DMS53 treated with DMSO at 0.1 percent for 48 hours (cell line): ENCODE results near the gene LRCH4.
"Not testable (repeated sequence)": the region's sequence is repeated elsewhere in the genome, so short reads cannot be mapped to it uniquely, and the experiment has no call there.

ENCODE experiments used
- DNase-seq: peaks from one replicate; lab custom pipeline; 2025; ENCODE audit not compliant: unreplicated experiment; lab: John Stamatoyannopoulos, UW

LRCH4 gene

DNA sequence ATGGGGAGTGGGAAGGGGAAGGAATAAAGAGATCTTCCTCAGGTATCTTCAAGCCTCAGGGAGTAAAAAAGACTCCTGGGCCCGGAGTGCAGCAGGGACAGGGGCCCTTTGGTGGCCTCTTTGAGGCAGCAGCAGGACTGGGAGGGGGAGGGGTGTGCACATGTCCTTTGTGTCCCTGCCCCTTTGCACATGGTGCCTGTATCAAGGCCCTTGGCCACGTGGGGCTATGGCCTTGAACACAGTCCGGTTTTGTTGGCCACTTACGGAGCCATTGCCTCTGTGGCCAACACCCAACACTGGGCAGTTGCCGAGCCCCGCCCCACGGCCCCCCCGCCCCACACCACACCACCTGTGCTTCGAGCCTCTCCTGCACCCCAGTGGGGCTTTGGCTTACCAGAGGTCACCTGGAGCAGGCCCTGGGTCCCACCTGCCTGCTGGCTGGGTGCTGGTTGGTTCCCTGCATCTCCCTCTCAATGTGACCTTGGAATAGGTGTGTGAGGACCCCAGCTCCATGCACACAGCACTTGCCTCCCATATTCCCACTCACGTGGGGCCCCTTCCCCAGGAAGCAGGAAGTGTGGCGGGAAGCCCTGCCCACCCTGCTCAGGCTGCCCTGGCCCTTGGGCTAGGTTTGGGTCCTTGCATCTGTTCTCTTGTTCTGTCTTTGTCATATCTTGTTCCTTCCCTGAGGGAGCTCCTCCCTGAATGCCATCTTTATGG is 17.6 kb downstream of the LRCH4 start:
- DNase-seq, result no peak

DNA sequence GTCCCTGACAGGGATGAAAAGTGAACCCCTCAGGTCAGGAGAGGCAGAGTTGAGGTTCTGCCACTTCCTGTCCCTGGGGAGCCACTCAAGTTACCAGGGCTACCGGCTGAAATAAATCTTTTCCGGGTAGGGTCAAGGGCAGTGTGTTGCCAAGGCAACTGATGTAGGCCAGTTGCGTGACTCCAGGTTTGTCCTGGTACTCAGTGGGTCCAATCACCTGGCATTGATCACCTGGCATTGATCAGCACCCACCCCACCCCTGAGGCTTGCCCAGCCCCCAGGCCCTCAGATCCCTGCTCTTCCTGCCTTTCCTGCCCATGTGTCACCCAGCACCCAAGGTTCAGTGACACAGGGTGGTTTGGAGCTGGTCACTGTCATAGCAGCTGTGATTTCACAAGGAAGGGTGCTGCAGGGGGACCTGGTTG is 18.2 kb downstream of the LRCH4 start:
- peak; percentile 53 for DNase-seq

DNA sequence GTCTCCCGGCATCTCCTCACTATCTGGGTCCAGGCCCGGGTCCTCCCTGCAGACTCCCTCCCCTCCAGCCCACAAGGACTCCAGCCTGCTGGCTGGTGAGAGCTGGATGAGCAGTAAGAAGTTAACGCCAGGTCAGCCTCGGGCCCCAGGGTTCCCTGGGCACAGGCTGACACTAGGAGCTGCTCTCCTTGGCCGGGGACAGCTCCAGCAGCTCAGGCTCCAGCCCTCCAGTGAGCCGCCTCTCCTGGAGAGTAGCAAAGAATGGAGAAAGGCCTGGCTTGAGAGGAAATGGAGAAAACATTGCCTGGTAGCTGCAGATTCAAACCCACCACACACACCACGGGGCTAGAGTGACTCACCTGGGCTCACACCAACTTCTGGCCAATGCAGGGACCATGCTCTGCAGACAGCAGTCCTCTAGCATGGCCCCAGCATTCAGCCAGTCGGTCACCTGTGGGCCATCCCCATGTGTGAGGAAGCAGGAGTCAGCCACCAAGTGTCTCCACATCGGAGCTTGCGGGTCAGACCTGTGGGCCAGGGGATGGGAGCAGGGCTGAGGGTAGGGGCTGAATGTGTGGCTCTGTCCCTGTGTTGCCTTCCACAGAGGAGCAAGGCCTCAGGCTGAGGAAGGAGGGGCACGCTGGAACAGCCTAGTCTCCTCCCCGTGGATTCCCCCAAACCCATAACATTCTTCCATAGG is 18.7 kb downstream of the LRCH4 start:
- no peak for DNase-seq

DNA sequence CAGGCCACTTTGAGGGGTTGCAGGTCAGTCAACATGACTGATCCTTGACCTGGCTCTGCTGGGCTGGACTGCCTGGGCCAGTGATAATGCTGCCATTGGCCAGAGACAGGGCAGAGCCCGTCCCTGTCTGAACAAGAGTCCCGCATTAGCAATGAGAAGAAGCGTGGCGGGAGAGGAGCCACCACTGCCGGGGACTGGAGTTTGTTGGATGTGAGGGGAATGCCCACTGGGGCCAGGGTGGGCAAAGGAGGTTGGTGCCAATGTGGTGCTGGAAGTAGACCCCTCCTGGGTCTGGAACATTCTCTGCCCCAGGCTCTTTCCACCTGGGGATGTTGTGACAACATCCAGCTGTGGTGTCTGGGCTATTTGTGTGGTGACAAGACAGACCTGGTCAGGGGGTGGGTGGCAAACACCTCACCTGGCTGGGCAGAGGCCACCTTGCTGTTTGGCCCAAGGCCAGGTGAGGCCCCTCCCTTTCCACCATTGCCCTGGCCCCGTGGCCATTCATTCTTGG is 19.9 kb downstream of the LRCH4 start:
- no peak for DNase-seq

DNA sequence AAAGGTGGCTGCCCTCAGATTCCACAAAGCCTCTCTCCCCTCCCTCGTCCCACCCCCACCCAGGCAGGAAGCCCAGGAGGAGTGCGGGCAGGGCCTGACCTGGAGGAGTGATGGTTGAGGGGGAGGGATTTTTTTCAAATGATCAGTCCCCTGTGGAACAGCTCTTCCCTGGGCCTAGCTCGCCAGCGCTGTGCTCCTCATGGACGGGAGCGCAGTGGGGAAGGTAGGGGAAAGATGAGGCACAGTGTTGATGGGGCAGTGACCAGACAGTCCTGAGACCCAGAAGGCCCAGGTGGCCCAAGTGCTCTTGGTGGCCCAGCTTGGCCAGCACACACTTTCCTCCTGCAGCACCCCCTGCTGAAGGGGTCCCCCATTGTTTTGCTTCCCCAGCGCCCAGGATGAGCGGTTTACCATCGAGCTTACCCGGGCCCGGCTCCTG is 20.8 kb downstream of the LRCH4 start:
- no peak for DNase-seq

DNA sequence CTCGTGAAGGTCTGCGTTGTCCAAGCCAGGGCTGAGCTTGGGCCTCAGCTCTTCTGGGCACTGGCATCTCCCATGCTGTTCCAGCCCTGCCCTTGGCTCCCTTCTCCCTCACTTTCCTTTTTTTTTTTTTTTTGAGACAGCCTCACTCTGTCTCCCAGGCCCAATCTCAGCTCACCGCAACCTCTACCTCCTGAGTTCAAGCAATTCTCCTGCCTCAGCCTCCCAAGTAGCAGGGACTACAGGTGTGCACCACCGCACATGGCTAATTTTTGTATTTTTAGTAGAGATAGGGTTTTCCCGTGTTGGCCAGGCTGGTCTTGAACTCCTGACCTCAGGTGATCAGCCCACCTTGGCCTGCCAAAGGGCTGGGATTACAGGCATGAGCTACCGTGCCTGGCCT is 21.5 kb downstream of the LRCH4 start:
- not testable (repeated sequence) for DNase-seq

DNA sequence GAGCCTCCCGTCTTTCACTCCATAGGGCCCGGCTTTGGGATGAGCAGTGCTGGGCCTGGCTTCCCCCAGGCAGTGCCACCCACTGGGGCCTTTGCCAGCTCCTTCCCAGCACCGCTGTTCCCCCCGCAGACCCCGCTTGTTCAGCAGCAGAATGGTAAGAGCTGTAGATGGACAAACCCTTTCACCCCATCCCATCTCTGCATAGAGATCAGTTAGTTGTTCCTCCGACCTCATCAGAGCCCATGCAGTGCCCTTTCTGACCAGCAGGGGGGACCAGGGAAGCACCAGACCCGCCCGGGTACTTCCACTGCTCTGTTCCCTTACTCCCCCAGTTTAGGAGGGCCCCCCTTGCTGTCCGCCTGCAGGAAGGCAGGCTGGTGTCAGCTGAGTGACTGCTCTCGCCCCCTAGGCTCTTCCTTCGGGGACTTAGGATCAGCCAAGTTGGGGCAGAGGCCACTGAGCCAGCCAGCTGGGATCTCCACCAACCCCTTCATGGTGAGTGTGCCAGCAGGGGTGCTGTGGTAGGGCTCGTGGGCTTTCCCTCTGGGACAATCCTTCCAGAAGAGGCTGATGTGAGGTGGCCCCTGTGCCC is 22.0 kb downstream of the LRCH4 start:
- DNase-seq, result peak; percentile 48

DNA sequence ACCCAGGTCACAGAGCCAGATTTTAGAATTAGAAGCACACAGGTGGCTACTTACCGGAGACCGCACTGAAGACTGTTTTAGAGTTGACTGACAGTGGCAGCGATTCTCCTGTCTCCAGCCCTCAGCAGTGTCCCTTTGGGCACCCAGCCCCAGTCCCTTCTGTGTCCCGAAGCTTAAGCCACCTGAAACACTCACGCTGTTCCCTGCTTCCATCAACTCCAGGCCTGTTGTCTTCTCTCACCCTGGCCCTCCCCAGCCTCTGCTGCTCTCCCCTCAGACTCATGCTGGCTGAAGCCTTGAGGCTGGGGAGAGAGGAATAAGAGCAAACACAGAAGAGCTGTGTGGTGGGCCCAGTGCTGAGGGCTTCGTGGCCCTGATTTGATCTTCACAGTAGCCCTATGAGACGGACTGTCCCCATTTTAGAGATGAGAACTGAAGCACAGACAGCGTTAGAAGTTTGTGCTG is 22.8 kb downstream of the LRCH4 start:
- no peak for DNase-seq

DNA sequence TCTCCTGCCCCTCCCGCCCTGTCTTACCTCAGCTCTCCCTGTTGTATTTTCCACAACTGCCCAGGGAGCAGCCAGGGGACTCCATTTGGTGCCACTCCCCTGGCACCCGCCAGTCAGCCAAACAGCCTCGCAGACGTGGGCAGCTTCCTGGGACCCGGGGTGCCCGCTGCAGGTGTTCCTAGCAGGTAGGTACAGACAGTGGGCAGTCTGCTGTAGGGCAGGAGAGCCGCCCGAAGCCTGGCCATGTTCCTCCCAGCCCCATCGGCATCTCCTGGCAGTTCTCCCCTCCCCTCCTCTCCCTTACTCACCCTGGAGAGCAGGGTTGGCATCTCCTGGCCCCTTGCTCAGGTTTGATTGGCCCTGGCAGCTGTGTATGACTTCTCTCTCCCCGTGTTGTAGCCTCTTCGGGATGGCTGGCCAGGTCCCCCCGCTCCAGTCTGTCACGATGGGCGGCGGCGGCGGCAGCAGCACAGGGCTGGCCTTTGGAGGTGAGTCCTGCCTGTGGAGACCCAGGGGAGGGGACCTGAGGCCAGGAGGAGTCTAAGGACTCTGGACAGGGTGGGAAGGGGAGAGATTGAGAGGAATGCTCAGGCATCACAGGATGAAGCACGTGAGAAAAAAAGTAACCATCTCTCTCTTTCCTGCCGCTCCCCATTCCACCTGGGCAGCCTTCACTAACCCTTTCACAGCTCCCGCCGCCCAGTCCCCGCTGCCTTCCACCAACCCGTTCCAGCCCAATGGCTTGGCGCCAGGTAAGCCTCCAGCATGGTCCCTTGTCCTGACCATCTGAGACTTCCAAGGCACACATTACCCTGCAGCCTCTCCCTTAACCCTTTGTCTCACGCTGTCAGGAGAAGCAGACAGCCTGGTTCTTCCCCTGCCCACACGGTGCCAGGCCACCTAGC is 23.5 kb downstream of the LRCH4 start:
- DNase-seq, result no peak

DNA sequence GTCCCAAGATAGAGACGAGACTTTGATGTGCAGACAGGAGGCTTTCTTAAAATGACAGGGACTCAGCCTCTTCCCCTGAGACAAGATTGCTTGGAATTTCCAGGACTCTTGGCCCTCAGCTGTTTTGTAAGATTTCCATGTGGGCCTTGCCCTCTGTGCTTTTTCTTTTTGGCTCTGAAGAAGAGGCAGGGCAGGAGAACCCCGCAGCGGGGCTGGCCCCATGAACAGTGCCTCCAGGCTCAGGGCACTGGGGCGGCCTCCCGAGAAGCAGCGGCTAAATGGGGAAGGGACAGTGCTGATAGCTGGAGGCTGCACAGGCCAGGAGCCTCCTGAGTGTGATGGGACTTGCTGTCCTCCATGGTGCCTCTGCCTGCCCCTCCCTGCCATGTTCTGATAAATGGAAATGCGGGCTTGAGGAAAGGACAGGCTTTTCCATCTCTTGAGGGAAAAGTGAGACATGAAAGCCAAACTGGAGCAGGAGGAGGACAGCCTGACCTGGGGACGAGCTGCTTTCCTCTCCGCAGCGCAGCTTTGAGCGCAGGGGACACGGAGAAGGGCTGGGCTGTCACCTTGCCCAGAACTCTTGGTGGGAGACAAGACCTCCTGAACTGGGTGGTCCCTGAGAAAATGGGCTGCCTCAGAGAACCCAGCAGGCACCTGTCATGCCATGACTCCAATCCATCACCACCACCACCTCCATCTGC is 24.3 kb downstream of the LRCH4 start:
- no peak for DNase-seq

DNA sequence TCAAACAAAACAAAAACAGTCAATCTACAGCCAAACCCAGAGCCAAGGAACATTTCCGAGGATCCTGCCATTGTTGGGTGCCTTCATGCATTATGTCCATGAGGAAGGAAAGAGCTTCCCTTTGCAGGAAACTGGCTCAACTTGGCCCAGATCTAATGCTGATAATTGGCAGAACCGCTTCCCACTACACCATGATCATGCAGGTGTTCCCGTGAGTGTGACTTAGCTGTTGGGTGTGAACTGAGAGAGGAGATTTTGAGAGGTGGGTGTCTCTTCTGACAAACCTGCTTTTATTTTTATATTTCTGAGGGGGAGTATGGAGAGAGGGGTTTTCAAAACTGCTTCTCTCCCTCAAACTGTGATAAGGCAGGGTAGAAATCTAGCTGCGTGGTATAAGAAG is 26.8 kb downstream of the LRCH4 start:
- DNase-seq, result no peak

DNA sequence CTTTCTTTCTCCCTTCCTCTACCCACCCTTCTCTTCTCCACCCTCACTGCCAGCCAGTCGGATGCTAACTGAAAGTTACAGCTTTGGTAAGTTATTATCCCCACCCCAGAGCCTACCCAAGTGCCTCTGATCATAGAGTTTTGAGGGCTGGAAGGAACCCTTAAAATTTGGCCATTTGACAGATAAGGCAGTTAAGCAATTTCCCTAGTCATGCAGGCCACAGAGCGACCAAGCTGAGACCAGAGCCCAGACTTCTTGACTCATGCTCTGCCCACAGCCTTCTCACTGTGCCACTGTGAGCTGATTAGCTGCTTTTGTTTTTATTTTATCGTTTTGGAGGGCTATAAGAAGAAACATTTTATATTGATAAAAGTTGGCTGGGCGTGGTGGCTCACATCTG is 29.4 kb downstream of the LRCH4 start:
- no peak for DNase-seq

DNA sequence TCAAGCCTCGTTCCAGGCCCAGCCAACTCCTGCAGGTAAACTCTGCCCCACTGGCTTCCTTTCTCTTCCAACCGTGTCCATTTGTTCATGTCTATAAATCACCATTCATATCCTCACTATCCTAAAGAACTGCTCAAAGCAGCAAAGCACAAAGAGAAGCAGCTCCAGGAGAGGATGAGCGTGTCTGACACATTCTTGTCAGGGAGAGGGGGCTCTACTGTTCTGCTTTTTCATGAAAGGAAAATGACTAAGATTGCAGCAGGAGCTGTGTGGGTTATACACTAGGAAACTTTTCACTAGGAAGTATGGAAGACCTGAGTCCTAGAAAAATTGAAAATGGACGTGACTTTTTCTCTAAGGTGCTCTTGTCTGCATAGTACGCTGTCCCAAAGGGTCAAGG is 30.2 kb downstream of the LRCH4 start:
- DNase-seq, result no peak

DNA sequence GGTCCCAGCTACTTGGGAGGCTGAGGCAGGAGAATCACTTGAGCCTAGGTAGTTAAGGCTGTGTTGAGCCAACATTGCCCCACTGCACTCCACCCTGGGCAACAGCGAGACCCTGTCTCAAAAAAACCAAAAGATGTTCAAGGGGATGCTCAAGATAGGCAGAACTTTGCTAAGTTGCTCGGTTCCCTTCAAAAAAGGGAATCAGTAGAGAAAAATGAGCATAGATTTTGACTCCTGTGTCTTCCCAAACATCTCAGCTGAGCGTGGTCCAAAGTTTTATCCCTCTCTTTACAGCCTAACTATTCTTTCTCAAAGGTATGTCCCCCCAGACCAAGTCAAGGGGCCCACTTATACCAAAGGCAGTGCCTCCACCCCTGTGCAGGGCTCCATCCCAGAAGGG is 32.9 kb downstream of the LRCH4 start:
- DNase-seq, result no peak

DNA sequence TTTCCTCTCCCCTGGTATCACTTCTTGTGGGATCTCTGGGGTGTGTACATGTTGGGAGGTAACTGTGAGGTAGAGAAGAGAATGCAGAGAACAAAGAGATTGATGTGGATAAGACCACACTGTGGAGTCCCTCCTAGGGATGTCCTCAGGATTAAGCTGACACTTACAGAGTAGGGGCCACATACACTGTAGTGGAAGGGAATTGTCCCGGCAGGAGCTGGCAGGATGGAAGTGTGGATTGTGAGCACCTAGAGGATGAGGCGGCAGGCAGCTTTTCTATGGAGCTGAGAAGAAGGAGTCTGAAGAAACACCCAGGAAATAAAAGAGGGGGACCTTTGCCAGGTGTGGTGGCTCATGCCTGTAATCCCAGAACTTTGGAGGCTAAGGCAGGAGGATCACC is 33.4 kb downstream of the LRCH4 start:
- no peak for DNase-seq

DNA sequence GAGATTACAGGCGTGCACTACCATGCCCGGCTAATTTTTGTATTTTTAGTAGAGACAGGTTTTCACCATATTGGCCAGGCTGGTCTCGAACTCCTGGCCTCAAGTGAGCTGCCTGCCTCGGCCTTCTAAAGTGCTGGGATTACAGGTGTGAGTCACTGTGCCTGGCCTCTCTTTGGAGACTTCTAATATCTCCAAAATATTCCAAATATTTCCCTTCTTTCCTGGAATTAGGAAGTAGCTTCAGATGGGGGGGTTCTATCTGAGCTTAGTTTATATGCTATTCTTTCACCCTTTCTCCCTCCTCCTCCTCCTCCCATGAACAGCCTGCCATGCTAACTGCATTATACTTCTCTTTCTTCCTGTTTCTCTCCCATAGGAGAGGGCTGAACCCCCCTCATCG is 37.5 kb downstream of the LRCH4 start:
- DNase-seq, result not testable (repeated sequence)

DNA sequence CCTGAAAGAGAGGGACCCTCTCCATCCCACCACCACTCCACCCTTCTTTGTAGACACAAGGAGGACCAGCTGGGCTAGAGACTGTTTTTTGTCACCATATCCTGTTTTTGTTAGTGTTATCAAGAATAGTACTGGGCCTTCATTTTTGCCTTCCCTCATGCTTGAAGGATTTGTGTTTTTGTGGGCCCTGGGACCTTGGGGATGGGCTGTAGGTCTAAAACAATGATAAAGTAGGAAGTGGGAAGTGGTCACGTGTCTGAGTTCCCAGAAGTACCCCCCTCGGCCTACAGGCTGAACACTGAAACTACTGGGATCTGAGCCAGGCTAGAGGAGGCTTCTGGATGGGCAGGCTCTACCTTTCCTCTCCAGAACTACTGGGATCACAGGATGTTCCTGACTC is 38.1 kb downstream of the LRCH4 start:
- DNase-seq, result no peak

DNA sequence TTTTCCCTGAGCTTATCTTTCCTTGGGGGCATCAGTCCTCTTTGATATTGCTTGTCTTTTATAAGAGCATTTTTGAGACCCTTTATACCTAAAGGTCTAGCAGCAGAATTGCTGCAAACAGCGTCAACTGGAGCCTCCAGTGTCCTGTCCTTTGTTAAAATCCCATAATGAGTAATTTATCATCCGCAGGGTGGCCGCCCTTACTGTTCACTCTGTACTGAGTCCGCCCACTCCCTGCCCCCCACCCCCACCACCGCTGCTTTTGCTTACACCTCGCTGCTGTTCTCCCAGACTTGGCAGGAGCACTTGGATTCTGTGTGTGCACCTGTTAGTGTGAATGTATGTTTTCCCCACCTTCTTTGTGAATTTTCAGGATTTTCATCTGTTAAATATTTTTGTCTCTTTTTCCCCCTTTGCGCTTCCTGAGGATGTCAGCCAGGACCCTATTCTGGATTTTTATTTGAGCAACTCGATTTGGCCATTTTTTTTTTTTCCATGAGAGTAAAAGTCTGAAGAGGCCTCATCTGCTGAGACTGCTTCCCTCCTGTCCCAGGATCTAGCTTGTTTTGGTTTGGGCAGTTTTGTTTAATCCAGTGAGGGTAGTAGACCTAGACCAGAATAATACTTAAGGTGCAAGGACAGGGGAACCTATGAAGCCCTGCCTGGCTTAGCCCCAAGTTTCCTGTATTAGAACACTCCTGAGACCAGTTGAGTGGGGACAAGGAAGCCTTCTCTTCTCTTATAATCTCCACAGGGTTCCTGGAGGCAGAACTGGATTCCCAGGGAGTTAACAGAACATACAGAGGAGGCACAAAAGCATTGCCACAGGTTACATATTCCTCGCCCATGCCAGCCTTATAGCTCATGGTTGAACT is 38.8 kb downstream of the LRCH4 start:
- no peak for DNase-seq

DNA sequence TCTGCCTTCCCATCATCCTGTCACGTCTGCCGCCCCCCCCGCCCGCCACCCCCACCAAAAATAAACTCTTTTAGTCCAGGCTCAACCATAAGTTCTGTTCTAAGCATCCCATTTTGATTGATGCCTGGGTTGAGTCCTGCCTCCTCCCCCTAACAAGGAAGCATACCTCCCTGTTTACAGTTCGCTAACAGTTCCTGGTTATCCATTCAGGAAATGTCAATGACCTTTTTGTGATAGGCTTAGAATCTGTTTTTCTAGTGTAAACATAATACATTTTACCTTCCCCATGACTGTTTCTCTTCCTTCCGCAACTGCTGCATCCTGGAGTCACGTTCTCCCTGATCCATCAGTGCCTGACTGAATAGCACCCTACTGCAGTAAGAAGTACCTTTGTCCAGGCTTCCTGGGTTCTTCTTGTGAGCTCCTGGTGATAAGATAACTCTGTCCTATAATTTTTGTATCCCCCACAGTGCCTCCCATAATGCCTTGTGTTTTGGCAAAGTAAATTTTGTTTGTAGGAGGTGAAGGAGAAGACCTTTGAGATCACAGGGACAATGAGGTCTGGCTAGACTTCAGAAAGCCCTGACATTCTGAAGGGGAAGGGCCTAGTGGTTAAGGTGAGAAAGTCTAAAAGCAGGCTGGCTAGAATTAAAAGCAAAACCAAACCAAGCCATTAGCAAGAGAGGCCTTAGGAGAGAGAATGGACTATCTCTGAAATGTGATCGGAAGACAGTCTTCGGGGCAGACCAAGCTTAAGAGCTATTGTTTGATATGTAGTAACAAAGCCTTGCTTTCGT is 39.6 kb downstream of the LRCH4 start:
- peak; percentile 64 for DNase-seq
